Peyer's patch (tissue), 4 donors: ENCODE data around the gene LARP4B. TPM values are rescaled to one million over a fixed set of nuclear protein-coding genes. Genes with fewer than 3 reads are reported as not detected.

Source experiments
- DNase-seq, 3 donors: peaks; one replicate each; pipeline ENCODE4 v3.0.0-alpha.2; 2017 to 2019
- H3K27ac ChIP-seq, 4 donors: fragments of 200-600 bp; sonication (generic); one replicate each; pipeline ENCODE4 v1.5.1; 2016 to 2019
- H3K27me3 ChIP-seq, 2 donors: fragments of 200-600 bp; sonication (generic); one replicate each; pipeline ENCODE4 v1.5.1; 2019
- H3K36me3 ChIP-seq, 3 donors: fragments of 200-600 bp; sonication (generic); one replicate each; pipeline ENCODE4 v1.5.1; 2016 to 2019
- H3K4me1 ChIP-seq, 4 donors: fragments of 200-600 bp; sonication (generic); one replicate each; pipeline ENCODE4 v1.5.1; 2016 to 2019
- H3K4me3 ChIP-seq, 4 donors: fragments of 200-600 bp; sonication (generic); 1 replicate in 3 of 4; 2 replicates in 1 of 4; pipeline ENCODE4 v1.5.1; 2016 to 2019; ENCODE audit warnings: mild to moderate bottlenecking in 1 of 4
- H3K9me3 ChIP-seq, 4 donors: fragments of 200-600 bp; sonication (generic); one replicate each; pipeline ENCODE4 v1.5.1; 2016 to 2019; ENCODE audit warnings: mild to moderate bottlenecking in 1 of 4
- CTCF ChIP-seq, 6 experiments: fragments of 450-650 bp in 4 of 6; fragments of 200-600 bp in 2 of 6; sonication (generic) in 1 of 6; IDR thresholded peaks; one replicate each; pipeline ENCODE4 v1.5.1; 2017 to 2019; ENCODE audit warnings: antibody characterized with exemption in 6 of 6, mild to moderate bottlenecking in 3 of 6, moderate library complexity in 1 of 6
- POLR2A ChIP-seq, 2 donors: fragments of 450-650 bp; IDR thresholded peaks; one replicate each; pipeline ENCODE4 v1.5.1; 2017; ENCODE audit warnings: antibody characterized with exemption in 2 of 2, mild to moderate bottlenecking in 2 of 2, moderate library complexity in 2 of 2
- total RNA-seq, 4 donors: library from RNA; depleted of rRNA; stranded (reverse); fragments of >200 nt; gene quantifications; one replicate each; pipeline ENCODE4 v1.1.0, GENCODE V29; 2016

LARP4B gene
- total RNA-seq, 4 donors from 2014 or later: 77.2 to 106 (median 93.3) TPM

- no peak for TF ChIP-seq CTCF (IDR thresholded peaks at IDR 0.05)
- TF ChIP-seq POLR2A (IDR thresholded peaks at IDR 0.05): no peak
These were observed 170.9 kb downstream of the LARP4B start for GRCh38 chr10:760622-761021.

GRCh38 chr10:759898-760477 lies 171.5 kb downstream of the LARP4B start:
- Histone ChIP-seq H3K27ac (no peak overlapping the region), H3K27me3 (no peaks in the 10 kb centered on the region), H3K9me3 (no peaks in the 10 kb centered on the region), H3K4me3 (no peak overlapping the region), H3K36me3 (no peaks in the 10 kb centered on the region), H3K4me1 (no peaks in the 10 kb centered on the region)
- no peak for DNase-seq
- TF ChIP-seq POLR2A (IDR thresholded peaks at IDR 0.05) (no peak), CTCF (IDR thresholded peaks at IDR 0.05) (no peak)

More at GRCh38 chr10:760622-761021, 170.9 kb downstream of the LARP4B start:
- H3K4me1 ChIP-seq: no peaks in the 10 kb centered on the region
- H3K9me3 ChIP-seq: no peaks in the 10 kb centered on the region
- H3K27me3 ChIP-seq: no peaks in the 10 kb centered on the region
- no peak for DNase-seq
- H3K4me3 ChIP-seq: no peak overlapping the region
- H3K27ac ChIP-seq: no peak overlapping the region
- H3K36me3 ChIP-seq: no peaks in the 10 kb centered on the region

Other genes with a start within 250 kb of the LARP4B start
- 10 to 100 TPM in 3 of 4 donors, 1 to 10 TPM in 1; 8.4 to 22.7 (median 16.8) TPM for gene DIP2C, start 242.0 kb downstream of the LARP4B start, total RNA-seq
- 100 to 1,000 TPM in 1 of 4 donors, 10 to 100 TPM in 3; 16.9 to 196 (median 22.6) TPM for gene GTPBP4, start 56.7 kb upstream of the LARP4B start, total RNA-seq
- not detected for gene IDI2, start 94.2 kb upstream of the LARP4B start, total RNA-seq
- 10 to 100 TPM; 52.0 to 71.0 (median 60.5) TPM for gene IDI1, start 117.4 kb upstream of the LARP4B start, total RNA-seq
- 10 to 100 TPM; 16.8 to 28.8 (median 22.3) TPM for gene WDR37, start 124.7 kb upstream of the LARP4B start, total RNA-seq